Right atrium auricular region (tissue), 2 donors: ENCODE measurements around the gene ANXA3. TPM values are rescaled to one million over a fixed set of nuclear protein-coding genes. Genes with fewer than 3 reads are reported as not detected.

Source experiments
- DNase-seq: peaks from one replicate; pipeline ENCODE4 v3.0.0-alpha.2; 2019; ENCODE audit warnings: low spot score
- H3K27ac ChIP-seq, 2 donors: fragments of 200-600 bp; sonication (generic); 1 replicate in 1 of 2; 2 replicates in 1 of 2; pipeline ENCODE4 v1.5.1; 2016 to 2019
- H3K27me3 ChIP-seq, 2 donors: fragments of 200-600 bp; sonication (generic); one replicate each; pipeline versions ENCODE4 v1.5.1 to v1.6.0; 2017 to 2019
- H3K36me3 ChIP-seq: fragments of 200-600 bp; sonication (generic); one replicate; pipeline ENCODE4 v1.5.1; 2016
- H3K4me1 ChIP-seq, 2 donors: fragments of 200-600 bp; sonication (generic); one replicate each; pipeline versions ENCODE4 v1.5.1 to v1.6.0; 2017 to 2019
- H3K4me3 ChIP-seq, 2 donors: fragments of 200-600 bp; sonication (generic); 1 replicate in 1 of 2; 2 replicates in 1 of 2; pipeline ENCODE4 v1.5.1; 2017 to 2019; ENCODE audit warnings: mild to moderate bottlenecking in 1 of 2, moderate library complexity in 1 of 2
- H3K9me3 ChIP-seq, 2 donors: fragments of 200-600 bp; sonication (generic); one replicate each; pipeline ENCODE4 v1.5.1; 2019
- total RNA-seq, 2 donors: library from RNA; depleted of rRNA; stranded (reverse); fragments of >200 nt; gene quantifications; one replicate each; pipeline ENCODE4 v1.1.0, GENCODE V29; 2016
- TF ChIP-seq, protein P1 (sequence below), 2 donors: fragments of 200-600 bp; sonication (generic); IDR thresholded peaks; one replicate each; pipeline ENCODE4 v1.5.1; 2019; ENCODE audit warnings: antibody characterized with exemption in 2 of 2

The ANXA3 gene
- total RNA-seq, 2 donors from 2014 or later: 39.4 to 54.0 TPM

DNA sequence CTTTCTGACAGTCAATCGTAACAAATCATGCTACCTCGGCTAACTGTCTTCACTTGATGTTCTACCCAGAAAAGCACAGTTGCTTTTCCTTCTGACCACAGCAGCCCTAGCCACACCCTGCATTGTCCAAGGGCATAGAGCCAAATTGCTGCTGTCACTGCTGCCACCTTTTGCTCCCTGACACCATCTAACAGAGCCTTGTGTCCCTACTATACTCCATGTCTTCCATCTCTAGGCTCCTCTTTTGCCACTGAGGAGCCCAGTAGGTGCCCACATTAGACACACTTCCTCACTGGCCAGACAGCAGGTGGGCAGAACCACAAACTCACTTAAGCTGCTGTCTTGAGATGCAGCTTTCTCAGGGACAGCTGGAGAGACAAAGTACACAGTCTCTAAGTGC is 91.4 kb downstream of the ANXA3 start:
- no peaks in the 10 kb centered on the region for H3K36me3 ChIP-seq
- H3K4me3 ChIP-seq: no peak overlapping the region
- H3K4me1 ChIP-seq: peaks cover 0 to 31% of the 10 kb centered on the region in 2 donors
- TF ChIP-seq, protein P1, sequence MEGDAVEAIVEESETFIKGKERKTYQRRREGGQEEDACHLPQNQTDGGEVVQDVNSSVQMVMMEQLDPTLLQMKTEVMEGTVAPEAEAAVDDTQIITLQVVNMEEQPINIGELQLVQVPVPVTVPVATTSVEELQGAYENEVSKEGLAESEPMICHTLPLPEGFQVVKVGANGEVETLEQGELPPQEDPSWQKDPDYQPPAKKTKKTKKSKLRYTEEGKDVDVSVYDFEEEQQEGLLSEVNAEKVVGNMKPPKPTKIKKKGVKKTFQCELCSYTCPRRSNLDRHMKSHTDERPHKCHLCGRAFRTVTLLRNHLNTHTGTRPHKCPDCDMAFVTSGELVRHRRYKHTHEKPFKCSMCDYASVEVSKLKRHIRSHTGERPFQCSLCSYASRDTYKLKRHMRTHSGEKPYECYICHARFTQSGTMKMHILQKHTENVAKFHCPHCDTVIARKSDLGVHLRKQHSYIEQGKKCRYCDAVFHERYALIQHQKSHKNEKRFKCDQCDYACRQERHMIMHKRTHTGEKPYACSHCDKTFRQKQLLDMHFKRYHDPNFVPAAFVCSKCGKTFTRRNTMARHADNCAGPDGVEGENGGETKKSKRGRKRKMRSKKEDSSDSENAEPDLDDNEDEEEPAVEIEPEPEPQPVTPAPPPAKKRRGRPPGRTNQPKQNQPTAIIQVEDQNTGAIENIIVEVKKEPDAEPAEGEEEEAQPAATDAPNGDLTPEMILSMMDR (IDR thresholded peaks at IDR 0.05): no peak
- H3K27me3 ChIP-seq: no peaks in the 10 kb centered on the region
- no peak for DNase-seq
- no peak overlapping the region for H3K27ac ChIP-seq
- H3K9me3 ChIP-seq: no peaks in the 10 kb centered on the region

DNA sequence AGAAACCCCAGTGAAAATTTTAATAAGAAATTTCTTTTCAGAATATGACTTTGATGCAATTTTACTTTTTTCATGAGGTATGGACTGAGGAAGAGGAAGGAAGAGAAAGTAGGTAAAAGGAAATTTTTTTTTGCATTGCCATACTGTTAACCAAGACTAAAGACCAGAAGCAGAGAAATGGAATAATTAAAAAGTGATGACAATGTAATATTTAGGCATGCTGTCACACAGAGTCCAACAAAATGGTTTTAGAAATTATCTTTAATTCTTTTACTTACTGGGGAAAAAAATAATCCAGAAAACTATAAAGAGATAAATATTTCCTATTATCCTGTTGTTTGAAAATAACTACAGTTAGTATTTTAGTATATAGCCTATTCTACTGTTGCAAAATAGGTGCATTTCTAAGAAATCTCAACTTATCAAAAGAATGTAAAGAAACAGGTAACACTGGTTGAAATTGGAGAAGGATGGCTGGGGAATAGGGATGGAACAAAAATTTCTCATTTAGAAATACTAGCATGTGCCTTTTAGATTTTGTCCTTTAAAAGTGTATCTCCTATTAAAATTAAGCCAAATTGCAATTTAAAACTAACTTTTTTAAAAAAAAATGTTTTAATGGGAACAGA is 92.6 kb downstream of the ANXA3 start:
- no peak overlapping the region for H3K4me3 ChIP-seq
- no peaks in the 10 kb centered on the region for H3K36me3 ChIP-seq
- H3K4me1 ChIP-seq: peaks cover 0 to 31% of the 10 kb centered on the region in 2 donors
- no peak overlapping the region for H3K27ac ChIP-seq
- no peaks in the 10 kb centered on the region for H3K9me3 ChIP-seq
- TF ChIP-seq, protein P1 (IDR thresholded peaks at IDR 0.05): no peak
- no peaks in the 10 kb centered on the region for H3K27me3 ChIP-seq
- DNase-seq: no peak

DNA sequence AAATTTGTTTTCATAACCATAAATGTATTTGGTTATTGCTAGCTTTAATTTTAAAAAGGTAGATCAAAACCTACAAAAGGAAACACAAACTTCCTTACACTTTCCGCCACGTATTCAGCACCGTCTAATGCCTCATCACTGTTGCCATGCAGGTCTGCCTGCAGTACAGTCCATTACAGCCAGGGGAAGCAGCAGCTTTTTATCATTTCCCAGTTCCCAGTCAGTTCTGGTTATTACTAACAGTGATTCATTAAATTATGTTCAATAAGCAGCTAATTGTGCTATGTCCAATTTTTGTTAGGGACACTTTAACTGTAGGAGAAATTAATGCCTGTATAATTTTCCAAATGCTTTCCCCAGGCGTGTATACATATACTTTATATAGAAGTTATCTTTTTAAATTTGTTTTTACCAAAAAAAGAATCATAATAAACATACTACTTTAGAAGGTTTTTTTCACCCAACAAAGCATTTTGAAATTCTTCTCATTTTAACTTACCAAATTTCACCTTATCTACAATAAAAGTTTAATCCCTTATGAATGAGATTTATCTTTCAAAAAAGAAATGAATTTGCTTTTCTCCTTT is 93.3 kb downstream of the ANXA3 start:
- Histone ChIP-seq H3K27ac (peak overlapping the region; percentile 67 to 80), H3K36me3 (no peaks in the 10 kb centered on the region), H3K9me3 (no peaks in the 10 kb centered on the region), H3K4me3 (no peak overlapping the region), H3K4me1 (peaks cover 0 to 31% of the 10 kb centered on the region in 2 donors), H3K27me3 (no peaks in the 10 kb centered on the region)
- TF ChIP-seq, protein P1 (IDR thresholded peaks at IDR 0.05): peak; percentile 89 to 95
- peak; percentile 85 for DNase-seq

DNA sequence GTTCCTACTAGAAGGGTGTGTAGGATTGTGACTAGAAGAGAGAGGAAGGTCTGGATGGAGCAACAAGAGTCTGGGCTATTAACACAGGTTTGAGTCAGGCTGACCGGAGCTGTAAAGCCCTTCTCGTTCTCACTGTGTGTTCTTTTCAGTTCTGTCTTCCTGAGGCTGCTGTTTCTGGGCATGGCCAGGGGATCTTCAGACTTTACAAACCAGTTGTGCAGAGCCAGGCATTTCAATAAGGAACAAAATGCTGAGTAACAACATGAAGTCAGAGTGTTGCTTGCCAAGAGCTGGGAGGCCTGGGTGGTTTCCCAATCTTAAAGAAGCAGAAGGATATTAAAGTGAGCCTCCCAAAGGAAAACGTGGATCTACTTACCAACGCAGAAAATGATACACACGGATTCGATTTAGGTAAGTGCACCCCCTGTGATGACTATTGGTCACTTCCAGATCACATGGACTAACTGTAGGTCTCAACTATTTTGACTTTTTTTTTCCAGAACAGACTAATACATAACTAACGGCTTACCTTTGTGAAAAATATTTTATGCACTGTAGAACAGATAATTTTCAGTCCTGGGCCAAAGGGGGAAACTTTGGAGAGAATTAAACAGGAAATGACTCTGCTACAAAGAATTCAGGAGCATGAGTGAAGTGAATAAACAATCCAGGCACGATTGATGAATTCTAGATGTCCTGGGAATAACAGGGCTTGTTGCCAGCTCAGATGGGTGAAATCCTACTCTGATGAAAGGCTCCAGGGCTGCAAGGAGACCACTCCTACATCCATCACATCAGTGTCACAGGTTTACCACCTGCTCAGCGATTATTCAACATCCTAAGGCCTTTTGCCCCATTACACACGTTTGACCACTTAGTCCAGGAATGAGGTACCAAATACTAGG is 94.5 kb downstream of the ANXA3 start:
- Histone ChIP-seq H3K27ac (peak overlapping the region; percentile 67 to 80), H3K9me3 (no peaks in the 10 kb centered on the region), H3K4me1 (peaks cover 0 to 39% of the 10 kb centered on the region in 2 donors), H3K36me3 (no peaks in the 10 kb centered on the region), H3K4me3 (no peak overlapping the region), H3K27me3 (no peaks in the 10 kb centered on the region)
- TF ChIP-seq, protein P1 (IDR thresholded peaks at IDR 0.05): no peak
- DNase-seq: peak; percentile 92

DNA sequence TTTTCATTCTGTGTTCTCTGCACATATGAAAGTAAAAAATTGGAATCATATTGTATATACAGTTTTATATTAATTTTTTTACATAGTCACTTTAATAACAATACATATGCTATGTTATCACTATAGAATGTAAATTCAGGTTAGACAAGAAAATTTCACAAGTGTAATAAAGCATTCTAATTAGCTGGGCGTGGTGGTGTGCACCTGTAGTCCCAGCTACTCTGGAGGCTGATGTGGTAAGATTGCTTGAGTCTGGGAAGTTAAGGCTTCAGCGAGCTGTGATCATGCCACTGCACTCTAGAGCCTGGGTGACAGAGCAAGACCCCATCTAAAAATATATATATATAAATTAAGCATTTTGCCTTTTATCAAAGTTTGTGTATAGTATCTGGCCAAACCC is 95.7 kb downstream of the ANXA3 start:
- Histone ChIP-seq H3K4me1 (peaks cover 0 to 42% of the 10 kb centered on the region in 2 donors), H3K36me3 (no peaks in the 10 kb centered on the region), H3K9me3 (no peaks in the 10 kb centered on the region), H3K4me3 (no peak overlapping the region), H3K27ac (no peak overlapping the region), H3K27me3 (no peaks in the 10 kb centered on the region)
- no peak for DNase-seq
- TF ChIP-seq, protein P1 (IDR thresholded peaks at IDR 0.05): no peak
